ENCODE measurements around the gene PCDHA6.

DNA sequence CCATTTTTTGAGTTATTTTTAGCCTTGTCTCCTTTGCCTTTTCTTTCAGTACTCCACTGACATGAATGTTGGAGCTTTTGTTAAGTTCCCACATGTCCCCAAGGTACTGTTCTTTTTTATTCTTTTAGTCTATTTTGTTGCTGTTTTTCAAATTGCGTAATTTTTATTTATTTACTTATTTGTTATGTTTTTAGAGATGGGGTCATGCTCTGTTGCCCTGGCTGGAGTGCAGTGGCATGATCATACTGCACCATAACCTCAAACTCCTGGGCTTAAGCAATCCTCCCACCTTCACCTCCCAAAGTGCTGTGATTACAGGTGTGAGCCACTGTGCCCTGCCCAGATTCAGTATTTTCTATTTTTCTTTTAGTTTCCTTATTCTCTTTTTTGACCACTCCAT, 47.2 kb upstream of the PCDHA6 start:
- TF ChIP-seq EZH2 (IDR thresholded peaks at IDR 0.05; ENCODE audit: insufficient read depth, poor library complexity, severe bottlenecking) (no peak), EZH2phosphoT487 (IDR thresholded peaks at IDR 0.05; ENCODE audit: insufficient read depth, low read depth) (no peak)

All from GM23248 (cell line).